ENCODE measurements around the gene AK9. TPM values are rescaled to one million over a fixed set of nuclear protein-coding genes. Genes with fewer than 3 reads are reported as not detected.
A peak's percentile ranks its signal among the peaks of the same experiment; 100 is the strongest.

Gene AK9
- total and polyA plus RNA-seq, 11 donors, result 6.6 to 17.0 (median 9.1) TPM

- Histone ChIP-seq H3K36me3 (peaks cover 0 to 24% (median 3%) of the 10 kb centered on the region in 9 donors), H3K4me3 (peak overlapping the region; percentile 57 to 93 (median 76)), H3K27me3 (no peaks in the 10 kb centered on the region), H3K27ac (peak overlapping the region; percentile 35 to 94 (median 72)), H3K9me3 (no peaks in the 10 kb centered on the region), H3K4me1 (peaks cover 0 to 62% (median 26%) of the 10 kb centered on the region in 12 donors)
- intact Hi-C loops (cut with DNase I), result loop anchor here in 5 of 10 donors (2.0 to 10.0 kb wide), 4 partner anchors 24 to 72 kb away; partner anchors contain the start of gene CD164 (in 4 of the 5)
- WGBS, 4 donors, result 2 to 47% (median 12%) methylated on average over 18 to 48 of the region's 48 CpGs
- DNase-seq (peak; percentile 43 to 72 (median 47)), ATAC-seq (peak in 3 of 4 donors; percentile 7 to 38 (median 10))
- TF ChIP-seq CTCF (IDR thresholded peaks at IDR 0.05) (no peak), POLR2A (IDR thresholded peaks at IDR 0.05) (no peak)
These were observed 236.2 kb downstream of the AK9 start for GRCh38 chr6:109454496-109455436.

GRCh38 chr6:109453594-109454495 lies 237.2 kb downstream of the AK9 start:
- ATAC-seq (no peak), DNase-seq (peak in 1 of 5 donors; percentile 57)
- intact Hi-C loops (cut with DNase I), result loop anchor here in 3 of 10 donors (2.0 to 10.0 kb wide), 2 partner anchors 25 to 69 kb away; partner anchors contain the start of gene CD164 (in 2 of the 3)
- TF ChIP-seq POLR2A (IDR thresholded peaks at IDR 0.05) (no peak), CTCF (IDR thresholded peaks at IDR 0.05) (no peak)
- H3K4me1 ChIP-seq, result peaks cover 0 to 55% (median 26%) of the 10 kb centered on the region in 12 donors
- no peaks in the 10 kb centered on the region for H3K27me3 ChIP-seq
- peaks cover 0 to 24% (median 3%) of the 10 kb centered on the region in 9 donors for H3K36me3 ChIP-seq
- no peaks in the 10 kb centered on the region for H3K9me3 ChIP-seq
- peak overlapping the region in 10 of 12 donors; percentile 63 to 93 (median 78) for H3K4me3 ChIP-seq
- 90 to 94% (median 94%) methylated on average over 20 to 27 of the region's 27 CpGs for WGBS, 4 donors
- H3K27ac ChIP-seq, result peak overlapping the region in 10 of 12 donors; percentile 64 to 94 (median 72)

DNA sequence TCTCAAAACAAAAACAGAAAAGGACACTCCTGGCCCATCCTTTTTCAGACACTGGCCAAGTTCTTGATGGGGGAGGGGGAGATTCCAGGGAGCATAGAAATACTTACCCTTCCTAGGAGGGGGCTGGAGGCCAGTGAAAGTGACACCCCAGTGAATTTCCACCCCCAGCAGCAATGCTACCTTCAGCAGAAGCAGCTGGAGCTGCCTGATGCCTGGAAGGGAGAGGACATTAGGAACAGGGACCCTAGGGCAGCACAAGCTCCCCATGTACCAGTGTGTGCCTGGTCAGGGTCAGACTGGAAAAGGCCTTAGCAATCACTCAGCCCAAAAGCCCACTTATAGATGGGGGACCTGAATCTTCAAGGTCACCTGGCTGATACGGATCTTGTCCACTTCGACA lies 237.8 kb downstream of the AK9 start:
- no peak for ATAC-seq

More for the DNA sequence above, 237.8 kb downstream of the AK9 start:
- Histone ChIP-seq H3K36me3 (peaks cover 0 to 24% (median 3%) of the 10 kb centered on the region in 9 donors), H3K27me3 (no peaks in the 10 kb centered on the region), H3K9me3 (no peaks in the 10 kb centered on the region), H3K4me1 (peaks cover 0 to 48% (median 26%) of the 10 kb centered on the region in 12 donors), H3K4me3 (no peak overlapping the region), H3K27ac (no peak overlapping the region)
- intact Hi-C loops (cut with DNase I), result loop anchor here in 2 of 10 donors (10.0 kb wide), 1 partner anchor 68 kb away; the partner anchor contains the start of gene CD164 (in 2 of the 2)
- TF ChIP-seq CTCF (IDR thresholded peaks at IDR 0.05), result no peak
- no peak for TF ChIP-seq POLR2A (IDR thresholded peaks at IDR 0.05)
- no peak for DNase-seq
- 93 to 100% (median 95%) methylated on average over 2 of the region's 2 CpGs for WGBS, 4 donors
